Measurements from ENCODE around the gene CRIM1.

- TF ChIP-seq POLR2AphosphoS5 (IDR thresholded peaks at IDR 0.05) (no peak), CTCF (IDR thresholded peaks at IDR 0.05) (no peak), EP300 (IDR thresholded peaks at IDR 0.05) (no peak), POLR2A (IDR thresholded peaks at IDR 0.05) (no peak)
Observed at GRCh38 chr2:36512705-36513104, 157.1 kb downstream of the CRIM1 start.

Data from upper lobe of left lung (tissue), 4 donors.